ELR (cell line): ENCODE data around the gene MYPOP.
A peak's percentile ranks its signal among the peaks of the same experiment; 100 is the strongest.
"Not testable (repeated sequence)": the region's sequence is repeated elsewhere in the genome, so short reads cannot be mapped to it uniquely, and the experiment has no call there.

ENCODE experiments used
- DNase-seq: peaks from one replicate; pipeline ENCODE4 v3.0.0-alpha.2; 2015; ENCODE audit warnings: low read depth

MYPOP gene

DNA sequence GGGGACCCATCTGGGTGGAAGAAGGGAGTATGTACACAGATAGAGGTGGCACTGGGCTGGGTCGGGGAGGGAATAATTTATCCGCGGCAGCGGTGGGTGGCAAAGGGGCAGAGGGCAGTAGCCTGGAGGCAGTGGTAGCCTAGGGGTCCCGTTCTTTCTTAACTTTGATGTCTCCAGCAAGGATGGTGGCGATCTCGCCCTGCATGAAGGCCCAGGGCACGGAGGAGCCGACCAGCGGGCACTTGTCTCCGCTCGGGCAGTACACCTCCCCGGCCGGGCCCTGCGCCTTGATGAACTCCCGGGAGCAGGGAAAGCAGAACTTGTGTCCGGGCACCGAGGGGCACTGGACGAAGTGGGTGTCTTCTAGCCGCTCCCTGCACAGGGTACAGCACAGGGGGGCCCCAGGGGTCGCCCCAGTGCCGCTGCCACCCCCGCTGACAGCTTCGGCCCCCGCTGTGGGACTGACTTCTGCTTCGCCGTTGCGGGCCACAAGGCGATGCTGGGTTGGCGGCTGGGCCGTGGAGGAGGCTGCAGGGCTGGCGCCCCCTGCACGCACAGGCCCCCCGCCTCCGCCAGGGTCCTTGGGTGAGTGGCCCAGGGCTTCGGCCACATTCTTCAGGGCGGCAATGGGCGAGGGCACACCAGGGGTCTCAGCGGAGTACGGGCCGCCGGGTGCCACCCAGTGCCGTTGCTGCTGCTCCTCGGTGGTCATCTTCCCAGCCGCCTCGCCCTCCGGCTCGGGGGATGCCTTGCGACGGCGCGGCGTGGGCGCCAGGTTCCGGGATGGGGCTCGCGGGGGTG is 18.3 kb downstream of the MYPOP start:
- no peak for DNase-seq

DNA sequence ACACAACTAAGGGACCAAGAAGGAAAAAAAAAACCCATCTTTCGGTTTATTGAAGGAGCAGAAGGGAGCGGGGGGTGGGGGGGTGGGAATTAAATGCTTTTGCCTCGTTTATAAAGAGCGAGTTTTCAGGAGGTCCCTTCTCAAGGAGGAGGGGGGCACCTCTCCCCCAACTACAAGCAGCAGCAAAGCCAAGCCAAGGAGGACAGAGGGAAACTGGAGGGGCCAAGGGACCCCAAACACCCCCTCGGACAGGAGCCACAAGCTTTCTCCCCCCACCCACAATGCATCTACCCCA is 18.9 kb downstream of the MYPOP start:
- no peak for DNase-seq

DNA sequence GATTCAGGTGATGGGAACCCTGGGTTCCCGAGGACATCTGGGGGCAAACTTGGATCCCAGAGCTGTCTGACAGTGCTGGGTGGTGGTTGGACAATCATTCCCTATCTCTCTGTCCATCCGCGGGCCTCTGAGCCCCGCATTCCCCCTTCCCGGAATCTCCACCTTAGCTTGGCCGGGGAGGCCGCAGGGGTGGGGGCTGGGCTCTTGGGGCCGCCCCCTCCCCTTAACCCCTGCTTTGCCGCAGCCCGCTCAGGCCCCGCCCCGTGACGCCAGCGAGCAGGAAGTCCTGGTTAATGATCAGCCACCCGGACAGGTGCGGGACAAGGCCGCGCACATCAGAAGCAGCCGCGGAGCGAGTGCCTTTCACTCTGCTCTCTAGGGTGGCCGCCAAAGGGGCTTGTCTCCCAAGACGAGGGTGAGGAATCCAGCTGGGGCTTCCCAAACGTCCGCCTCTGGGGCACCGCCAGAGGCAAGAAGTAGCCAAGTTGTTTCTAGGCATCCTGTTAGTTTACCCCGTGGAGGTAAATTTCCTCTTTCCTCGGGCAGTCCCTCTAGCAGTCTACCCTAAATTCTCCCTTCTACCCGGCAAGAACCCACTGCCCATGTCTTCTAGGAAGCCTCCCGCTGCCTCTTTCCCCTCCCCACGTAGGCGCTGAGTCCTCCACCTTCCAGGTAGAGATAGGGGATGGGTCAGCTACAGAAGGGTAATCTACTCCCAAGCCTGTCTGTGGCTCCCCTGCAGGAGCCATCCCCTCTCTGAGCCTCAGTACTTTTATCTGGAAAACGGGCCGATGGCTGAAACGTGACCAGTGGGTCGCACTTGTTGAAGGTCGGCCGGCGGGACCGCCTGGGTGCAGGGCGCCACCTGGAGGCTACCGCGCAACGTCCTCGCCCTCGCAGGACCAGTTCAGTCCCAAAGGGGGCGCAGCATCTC is 19.5 kb downstream of the MYPOP start:
- peak; percentile 85 for DNase-seq

DNA sequence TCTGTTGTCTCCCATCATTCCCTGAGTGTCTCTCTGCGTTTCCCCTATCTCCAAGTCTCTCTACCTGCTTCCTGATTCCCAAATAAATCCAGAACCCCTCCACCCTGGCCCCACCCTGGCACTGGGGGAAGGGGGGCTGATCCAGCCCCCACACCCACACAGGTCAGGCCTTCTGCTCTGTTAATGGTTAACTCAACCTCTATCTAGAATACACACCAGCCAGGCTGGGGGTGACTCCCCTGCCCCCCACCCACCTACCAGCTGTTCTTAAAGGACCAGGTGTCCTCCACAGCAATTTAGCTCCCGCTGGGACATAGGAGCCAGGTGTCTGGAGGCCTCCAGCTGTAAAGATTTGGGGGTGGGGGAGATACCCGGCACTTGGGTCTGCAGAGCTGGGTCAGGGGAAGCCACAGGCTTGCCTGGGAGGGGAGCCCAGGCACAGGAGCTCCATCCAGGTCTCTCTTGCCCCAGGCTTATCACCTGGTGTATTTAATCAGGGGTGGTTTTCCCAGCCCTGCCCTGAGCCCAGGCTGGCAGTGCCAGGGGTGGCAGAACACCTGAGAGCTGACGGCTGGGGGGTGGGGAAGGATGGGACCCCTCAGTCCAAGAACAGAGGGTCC is 20.4 kb downstream of the MYPOP start:
- no peak for DNase-seq

DNA sequence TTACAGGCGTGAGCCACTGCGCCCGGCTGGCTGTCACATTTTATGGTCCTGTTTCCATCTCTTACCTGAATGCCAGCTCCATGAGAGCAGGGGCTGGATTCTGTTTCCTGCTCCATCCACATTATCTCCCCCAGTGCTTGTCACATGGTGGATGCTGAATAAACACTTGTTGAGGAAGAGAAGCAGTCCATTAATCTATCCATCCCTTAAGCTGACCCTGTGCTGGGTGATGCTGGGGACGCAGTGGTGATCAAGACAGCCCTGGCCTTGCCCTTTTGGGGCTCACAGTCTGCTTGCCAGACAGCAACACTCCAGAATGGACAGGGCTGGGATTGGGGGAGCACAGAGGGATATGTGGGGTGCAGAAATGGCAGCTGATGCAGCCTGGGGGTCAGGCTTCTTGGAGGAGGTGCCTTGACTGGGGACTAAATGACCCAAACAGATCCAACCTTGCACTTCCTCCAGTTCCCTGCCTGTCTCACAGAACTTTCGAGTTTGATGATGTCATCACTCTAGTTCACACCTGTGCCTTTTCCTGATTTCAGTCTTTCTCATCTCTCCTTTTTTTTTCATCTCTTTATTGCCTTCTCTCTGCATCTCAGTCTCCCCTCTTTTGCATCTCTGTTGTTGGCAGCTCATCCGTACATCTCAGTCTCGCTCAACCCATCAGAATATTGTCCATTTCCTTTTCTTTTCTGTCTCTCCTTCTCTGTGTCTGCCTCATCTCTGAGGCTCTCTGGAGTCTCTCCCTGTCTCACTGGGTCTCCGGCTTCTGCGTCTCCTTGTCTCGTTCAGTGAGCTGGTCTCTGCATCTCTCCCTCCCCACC is 21.1 kb downstream of the MYPOP start:
- DNase-seq = no peak

DNA sequence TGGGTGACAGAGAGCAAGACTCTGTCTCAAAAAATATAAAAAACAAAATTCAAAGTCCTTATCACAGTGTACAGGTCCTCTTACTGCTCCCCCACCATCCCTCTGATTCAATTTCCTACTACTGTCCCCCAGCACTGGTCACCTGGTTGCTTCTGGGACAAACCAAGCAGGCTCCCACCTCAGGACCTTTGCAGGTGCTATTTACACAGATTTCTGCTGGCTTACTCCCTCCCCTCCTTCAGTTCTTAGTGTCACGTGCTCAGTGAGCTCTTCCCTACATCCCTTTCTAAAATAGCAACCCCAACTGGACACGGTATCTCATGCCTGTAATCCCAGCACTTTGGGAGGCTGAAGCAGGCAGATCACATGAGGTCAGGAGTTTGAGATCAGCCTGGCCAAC is 22.4 kb downstream of the MYPOP start:
- DNase-seq = no peak

DNA sequence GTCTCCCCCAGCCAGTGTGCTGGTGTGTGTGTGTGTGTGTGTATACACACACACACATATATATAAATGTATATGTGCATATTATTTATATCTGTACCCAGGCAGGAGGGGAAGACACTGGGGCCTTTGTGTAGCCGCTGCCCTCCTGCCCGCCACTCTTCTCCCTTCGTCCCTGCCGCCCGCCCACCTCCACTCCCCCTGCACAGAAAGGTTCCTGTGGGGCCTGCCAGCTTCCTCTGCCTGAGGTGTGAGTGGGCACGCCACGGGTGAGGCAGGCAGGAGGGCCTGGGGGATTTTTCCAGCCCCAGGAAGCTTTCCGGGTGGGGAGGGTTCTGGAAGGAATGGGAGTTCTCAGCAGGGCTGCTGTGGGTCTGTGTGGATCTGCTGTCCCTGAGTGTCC is 23.4 kb downstream of the MYPOP start:
- DNase-seq = no peak

DNA sequence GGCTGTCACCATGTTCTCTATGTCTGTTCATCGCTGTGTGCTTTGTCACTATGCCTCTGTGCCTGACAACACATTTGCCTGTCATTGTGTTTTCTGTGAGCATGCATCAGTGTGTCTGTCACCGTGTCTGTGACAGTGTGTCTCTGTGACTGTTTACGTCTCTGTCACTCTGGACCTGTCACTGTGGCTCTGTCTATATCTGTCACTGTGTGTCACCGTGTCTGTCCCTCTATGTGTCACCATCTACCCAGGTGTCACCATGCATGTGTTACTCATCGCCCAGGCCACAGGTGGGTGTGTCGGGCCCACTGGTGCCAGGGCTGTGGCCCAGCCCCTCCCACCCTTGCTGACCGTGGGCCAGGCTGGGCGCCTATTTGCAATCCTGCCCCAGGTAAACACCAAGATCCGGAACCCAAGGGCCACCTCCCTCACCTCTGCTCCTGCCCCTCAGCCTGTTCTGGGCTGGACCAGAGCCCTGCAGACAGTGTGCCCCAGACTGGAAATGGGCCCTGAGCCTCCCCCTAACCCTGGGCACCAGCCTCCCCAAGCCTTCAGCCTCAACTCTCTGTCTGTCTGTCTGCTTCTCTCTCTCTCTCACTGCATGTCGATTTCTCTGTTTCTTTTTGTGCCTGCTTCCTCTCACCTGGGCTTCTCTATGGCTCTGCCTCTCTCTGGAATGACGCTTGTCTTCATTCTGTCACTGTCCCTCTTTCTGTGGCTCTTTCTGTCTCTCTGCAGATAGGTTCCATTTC is 24.2 kb downstream of the MYPOP start:
- DNase-seq = no peak

DNA sequence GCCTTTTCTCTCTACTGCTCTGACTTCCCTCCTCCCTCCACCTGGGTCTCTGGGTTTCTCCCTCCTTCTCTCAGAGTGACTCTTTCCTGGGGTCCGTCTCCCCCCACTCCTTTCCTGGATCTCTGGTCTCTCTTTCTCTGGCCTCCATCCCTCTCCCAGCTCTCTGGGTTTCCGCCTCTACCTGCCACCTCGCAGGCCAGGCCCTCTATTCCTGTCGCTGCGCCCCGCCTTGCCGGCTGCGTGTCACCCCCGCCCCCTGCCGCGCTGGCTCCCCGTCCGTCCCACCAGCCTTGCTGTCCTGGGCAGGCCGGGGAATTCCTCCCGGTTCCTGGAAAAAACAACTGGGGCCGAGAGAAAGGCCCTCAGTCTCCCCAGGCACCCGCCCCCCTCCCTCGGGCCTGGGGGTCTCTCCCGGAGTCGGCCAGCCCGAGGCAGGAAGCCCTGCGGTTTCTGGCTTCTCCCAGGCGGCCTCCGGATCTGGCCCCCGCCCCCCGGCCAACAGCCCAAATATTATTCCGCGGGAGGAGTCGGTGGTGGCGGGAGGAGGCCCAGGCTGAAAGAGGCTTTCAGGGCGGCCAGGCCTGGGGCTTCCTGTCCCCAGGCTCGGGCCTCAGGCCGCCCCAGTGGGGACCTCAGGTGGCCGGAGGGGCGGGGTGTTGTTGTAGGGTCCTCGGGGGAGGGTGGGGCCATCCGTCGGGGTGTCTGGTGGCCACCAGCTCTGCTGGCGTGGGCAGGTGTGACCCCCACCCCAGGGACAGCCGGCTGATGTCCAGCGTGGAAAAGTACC is 25.8 kb downstream of the MYPOP start:
- no peak for DNase-seq

DNA sequence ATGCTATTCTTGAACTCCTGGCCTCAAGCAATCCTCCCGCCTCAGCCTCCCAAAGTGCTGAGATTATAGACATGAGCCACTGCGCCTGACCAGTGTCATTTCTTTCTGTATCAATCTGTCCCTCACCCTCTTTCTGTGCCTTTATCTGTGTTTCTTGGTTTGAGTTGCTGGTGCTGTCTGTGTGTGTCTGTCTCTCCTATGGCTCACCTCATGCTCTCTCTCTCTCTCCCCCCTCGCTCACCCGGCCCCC is 26.3 kb downstream of the MYPOP start:
- no peak for DNase-seq

DNA sequence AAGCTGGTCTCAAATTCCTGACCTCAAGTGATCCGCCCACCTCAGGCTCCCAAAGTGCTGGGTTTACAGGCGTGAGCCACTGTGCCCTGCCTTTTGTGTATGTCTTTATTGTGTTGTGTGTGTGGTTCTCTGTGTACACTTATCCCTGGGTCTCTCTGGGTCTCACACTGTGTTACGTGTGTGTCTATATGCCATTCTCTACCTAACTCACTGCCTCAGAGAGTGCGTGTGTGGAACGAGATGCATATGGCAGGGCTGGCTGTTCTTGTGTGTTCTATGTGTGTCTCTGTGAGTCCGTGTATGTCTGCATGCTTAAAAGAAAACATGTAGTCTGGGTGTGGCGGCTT is 27.8 kb downstream of the MYPOP start:
- no peak for DNase-seq

DNA sequence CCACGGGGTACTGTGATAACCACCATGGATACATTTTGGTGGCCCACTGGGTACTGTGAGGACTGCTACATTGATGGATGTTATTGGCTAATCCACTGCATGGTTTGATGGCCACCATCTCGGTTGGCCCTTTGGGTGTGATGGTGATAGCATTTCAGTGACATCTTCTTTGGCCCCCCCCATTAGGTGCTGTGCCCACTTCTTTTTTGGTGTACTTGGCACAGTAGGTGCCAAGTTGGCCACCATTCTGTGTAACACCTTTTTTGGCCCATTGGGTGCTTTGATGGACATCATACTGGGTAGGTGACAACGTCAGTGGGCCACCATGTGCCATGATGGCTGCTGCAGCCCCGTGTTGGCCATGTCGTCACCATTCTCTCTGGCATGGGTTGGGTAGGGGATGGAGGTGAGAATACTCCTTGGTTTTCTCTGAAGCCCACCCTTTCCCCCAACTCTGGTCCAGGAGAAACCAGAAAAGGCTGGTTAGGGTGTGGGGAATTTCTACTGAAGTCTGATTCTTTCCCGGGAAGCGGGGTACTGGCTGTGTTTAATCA is 29.1 kb downstream of the MYPOP start:
- no peak for DNase-seq

DNA sequence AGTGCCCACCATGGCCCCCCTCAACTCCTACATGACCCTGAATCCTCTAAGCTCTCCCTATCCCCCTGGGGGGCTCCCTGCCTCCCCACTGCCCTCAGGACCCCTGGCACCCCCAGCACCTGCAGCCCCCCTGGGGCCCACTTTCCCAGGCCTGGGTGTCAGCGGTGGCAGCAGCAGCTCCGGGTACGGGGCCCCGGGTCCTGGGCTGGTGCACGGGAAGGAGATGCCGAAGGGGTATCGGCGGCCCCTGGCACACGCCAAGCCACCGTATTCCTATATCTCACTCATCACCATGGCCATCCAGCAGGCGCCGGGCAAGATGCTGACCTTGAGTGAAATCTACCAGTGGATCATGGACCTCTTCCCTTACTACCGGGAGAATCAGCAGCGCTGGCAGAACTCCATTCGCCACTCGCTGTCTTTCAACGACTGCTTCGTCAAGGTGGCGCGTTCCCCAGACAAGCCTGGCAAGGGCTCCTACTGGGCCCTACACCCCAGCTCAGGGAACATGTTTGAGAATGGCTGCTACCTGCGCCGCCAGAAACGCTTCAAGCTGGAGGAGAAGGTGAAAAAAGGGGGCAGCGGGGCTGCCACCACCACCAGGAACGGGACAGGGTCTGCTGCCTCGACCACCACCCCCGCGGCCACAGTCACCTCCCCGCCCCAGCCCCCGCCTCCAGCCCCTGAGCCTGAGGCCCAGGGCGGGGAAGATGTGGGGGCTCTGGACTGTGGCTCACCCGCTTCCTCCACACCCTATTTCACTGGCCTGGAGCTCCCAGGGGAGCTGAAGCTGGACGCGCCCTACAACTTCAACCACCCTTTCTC is 30.1 kb downstream of the MYPOP start:
- no peak for DNase-seq

DNA sequence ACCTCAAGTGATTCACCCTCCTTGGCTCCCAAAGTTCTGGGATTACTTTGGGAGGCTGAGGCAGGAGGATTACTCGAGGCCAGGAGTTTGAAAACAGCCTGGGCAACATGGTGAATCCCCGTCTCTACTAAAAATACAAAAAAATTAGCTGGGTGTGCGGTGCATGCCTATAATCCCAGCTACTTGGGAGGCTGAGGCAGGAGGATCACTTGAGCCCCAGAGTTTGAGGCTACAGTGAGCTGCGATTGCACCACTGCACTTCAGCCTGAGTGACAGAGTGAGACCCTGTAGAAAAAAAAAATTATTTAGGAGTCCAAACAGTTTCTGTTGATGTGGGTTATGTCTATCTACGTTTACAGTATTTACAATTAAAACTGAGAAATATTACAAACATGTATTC is 31.6 kb downstream of the MYPOP start:
- no peak for DNase-seq

DNA sequence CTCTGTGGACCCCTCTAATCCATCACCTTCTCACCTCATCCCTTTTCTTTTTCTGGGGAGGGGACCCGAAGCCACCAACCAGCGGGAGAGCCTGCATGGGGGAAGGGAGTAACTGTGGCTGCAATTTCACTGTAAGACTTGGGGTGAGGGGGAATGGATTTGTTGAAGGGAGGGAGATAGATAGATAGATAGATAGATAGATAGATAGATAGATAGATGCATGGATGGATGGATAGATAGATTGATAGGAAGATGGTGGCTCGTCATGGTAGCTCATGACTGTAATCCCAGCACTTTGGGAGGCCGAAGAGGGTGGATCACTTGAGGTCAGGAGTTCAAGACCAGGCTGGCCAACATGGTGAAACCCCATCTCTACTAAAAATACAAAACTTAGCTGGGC is 35.2 kb downstream of the MYPOP start:
- DNase-seq = not testable (repeated sequence)

DNA sequence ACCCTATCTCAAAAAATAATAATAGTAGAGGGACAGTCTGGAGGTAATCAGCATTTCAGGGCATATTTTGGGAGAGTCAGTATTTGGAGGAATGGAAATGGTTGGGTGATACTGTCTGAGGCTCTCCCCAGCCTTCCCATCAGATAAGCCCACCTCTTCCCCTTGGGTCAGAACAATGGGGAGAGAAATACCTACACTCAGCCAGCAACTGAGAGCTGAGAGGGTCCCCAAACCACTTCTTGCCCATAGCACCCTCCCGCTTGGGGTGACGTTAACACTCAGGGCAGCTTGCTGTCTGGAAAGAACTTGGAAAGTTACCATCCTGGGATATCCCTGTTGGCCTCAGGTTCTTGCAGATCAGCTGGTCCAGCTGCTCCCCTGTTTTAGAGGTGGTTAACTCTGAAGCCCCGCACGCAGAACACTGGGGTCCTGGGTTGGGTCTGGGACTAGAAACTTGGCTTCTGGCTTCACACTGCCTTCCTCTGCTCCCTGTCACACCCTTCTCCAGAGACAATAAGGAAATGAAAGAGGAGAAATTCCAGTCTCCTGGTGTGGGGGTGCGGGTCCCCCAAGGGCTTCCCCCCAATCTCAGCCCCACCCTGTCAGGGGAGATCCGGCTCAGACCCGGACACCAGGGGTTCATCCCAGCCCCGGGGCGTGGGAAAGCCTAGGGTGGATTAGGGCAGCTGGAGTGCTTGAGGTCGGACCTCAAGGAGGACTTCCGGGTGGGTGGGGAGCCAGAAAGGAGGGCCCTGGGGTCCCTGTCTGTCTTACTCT is 35.8 kb downstream of the MYPOP start:
- no peak for DNase-seq

DNA sequence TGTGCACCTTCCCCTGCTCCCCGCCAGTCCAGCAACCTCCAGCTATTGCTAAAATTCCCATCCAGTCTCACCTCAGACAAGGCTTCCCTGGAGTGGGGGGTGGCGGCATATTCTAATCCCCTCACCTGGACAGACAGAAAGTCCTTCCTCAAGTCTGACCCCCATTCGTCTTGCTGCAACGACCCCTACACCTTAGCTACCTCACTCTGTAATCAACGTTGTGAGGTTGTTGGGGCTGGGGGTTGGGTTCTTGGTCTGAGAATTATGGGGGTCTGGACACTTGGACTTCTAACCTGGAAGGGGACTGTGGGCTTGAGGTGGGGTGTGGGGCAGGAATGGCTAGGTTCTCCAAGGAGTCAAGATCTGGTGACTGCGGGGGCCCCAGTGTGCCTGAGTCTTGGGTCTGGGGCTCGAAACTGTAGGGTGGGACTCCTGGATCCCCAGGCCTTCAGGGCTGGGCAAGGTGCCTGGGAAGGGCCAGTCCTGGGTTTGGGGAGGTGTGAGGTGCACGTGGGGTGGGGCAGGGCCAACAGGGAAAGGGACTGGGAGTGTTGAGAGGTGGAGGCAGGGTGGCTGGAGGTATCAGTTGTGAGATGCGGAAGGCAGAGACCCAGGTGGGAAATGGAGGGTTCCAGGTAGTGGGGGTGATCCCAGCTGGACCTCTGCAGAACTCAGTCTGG is 37.0 kb downstream of the MYPOP start:
- DNase-seq = no peak

DNA sequence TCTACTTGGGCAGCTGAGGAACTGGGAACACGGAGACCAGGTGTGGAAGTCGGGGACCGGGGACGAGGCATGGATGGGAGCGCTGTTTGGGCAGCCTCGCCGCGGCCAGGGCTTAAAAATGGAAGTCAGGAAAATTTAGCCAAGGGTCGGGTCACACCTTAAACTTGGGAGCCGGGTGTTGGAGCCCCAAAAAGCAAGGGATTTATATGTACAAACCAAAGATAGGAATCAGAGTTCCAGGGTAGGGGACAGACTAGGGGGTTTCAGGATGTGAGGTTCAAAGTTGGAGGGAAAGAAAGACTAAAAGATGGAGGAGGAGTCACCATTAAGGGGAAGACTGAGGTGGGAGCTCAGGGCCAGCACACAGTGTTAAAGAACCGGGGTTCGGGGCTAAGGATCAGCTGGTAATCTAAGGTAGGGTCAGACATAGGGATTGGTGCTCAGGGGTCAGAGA is 37.8 kb downstream of the MYPOP start:
- no peak for DNase-seq
